B cell (primary cell): Measurements from ENCODE around the gene OR6J1. TPM values are rescaled to one million over a fixed set of nuclear protein-coding genes. Genes with fewer than 3 reads are reported as not detected.

Source experiments
- ATAC-seq: fragments of 200-7000 bp; cut with Tn5 transposase; one replicate; pipeline ENCODE4 v1.10.0; 2021; ENCODE audit warnings: low read depth, mild to moderate bottlenecking, moderate number of reproducible peaks, moderate library complexity
- CTCF ChIA-PET: fragments of 350-600 bp; sonication (Branson Sonifier 250); formaldehyde crosslinking; loops from one replicate; lab custom pipeline; 2021; ENCODE audit warnings: antibody characterized with exemption, inconsistent platforms; lab: Charles Lee
- POLR2A ChIA-PET: fragments of 350-600 bp; sonication (Branson Sonifier 250); formaldehyde crosslinking; loops from one replicate; lab custom pipeline; 2021; ENCODE audit warnings: antibody characterized with exemption; lab: Charles Lee
- DNase-seq: peaks from one replicate; pipeline ENCODE4 v3.0.0; 2013
- H2AFZ ChIP-seq: 2 replicates; pipeline ENCODE4 v1.6.1; 2012; ENCODE audit warnings: mild to moderate bottlenecking, low read depth, low read length; ENCODE audit not compliant: insufficient read depth, poor library complexity, severe bottlenecking
- H3K27ac ChIP-seq, 2 donors: 1 replicate in 1 of 2; 2 replicates in 1 of 2; pipeline ENCODE4 v1.5.1; 2012 to 2013; ENCODE audit warnings: low read length in 2 of 2, mild to moderate bottlenecking in 2 of 2, moderate library complexity in 1 of 2
- H3K27me3 ChIP-seq, 4 experiments: fragments of 200-600 bp in 1 of 4; sonication (generic) in 1 of 4; replicated peaks in 1 of 4; 1 replicate in 2 of 4; 2 replicates in 2 of 4; pipeline versions ENCODE4 v1.6.1 to v1.7.0; 2013 to 2016; ENCODE audit warnings: low read length in 3 of 4, mild to moderate bottlenecking in 2 of 4, mixed read lengths in 1 of 4, moderate library complexity in 1 of 4; ENCODE audit not compliant: insufficient read depth in 4 of 4, control insufficient read depth in 3 of 4; ENCODE audit errors: control extremely low read depth in 1 of 4
- H3K36me3 ChIP-seq, 2 experiments: replicated peaks in 1 of 2; 1 replicate in 1 of 2; 2 replicates in 1 of 2; pipeline versions ENCODE4 v1.6.1 to v1.7.1; 2013; ENCODE audit warnings: low read length in 1 of 2; ENCODE audit not compliant: insufficient read depth in 2 of 2, control insufficient read depth in 1 of 2; ENCODE audit errors: control extremely low read depth in 1 of 2, extremely low read depth in 1 of 2
- H3K4me1 ChIP-seq, 2 donors: fragments of 200-600 bp in 1 of 2; sonication (generic) in 1 of 2; 1 replicate in 1 of 2; 2 replicates in 1 of 2; pipeline versions ENCODE4 v1.5.1 to v1.6.1; 2013 to 2017; ENCODE audit warnings: low read length in 2 of 2; ENCODE audit not compliant: control insufficient read depth in 2 of 2, insufficient read depth in 2 of 2
- H3K4me2 ChIP-seq: replicated peaks from 2 replicates; pipeline ENCODE3; 2012; ENCODE audit warnings: mild to moderate bottlenecking, low read depth, low read length; ENCODE audit not compliant: poor library complexity, severe bottlenecking
- H3K4me3 ChIP-seq, 5 experiments: fragments of 200-600 bp in 1 of 5; sonication (generic) in 1 of 5; 1 replicate in 3 of 5; 2 replicates in 2 of 5; pipeline versions ENCODE4 v1.5.1 to v1.7.0; 2011 to 2016; ENCODE audit warnings: low read length in 4 of 5, mild to moderate bottlenecking in 4 of 5, low read depth in 2 of 5, control low read depth in 1 of 5, moderate library complexity in 1 of 5; ENCODE audit not compliant: insufficient read depth in 1 of 5; ENCODE audit errors: control extremely low read depth in 1 of 5, extremely low read depth in 1 of 5
- H3K79me2 ChIP-seq: fragments of 200-600 bp; sonication (generic); one replicate; pipeline ENCODE4 v1.6.0; 2016; ENCODE audit warnings: low read length; ENCODE audit not compliant: control insufficient read depth, insufficient read depth
- H3K9ac ChIP-seq: fragments of 200-600 bp; sonication (generic); 2 replicates; pipeline ENCODE4 v1.6.1; 2017; ENCODE audit warnings: mild to moderate bottlenecking, low read length, moderate library complexity
- H3K9me3 ChIP-seq, 3 donors: one replicate each; pipeline versions ENCODE4 v1.6.1 to v1.7.1; 2013; ENCODE audit warnings: low read length in 2 of 3; ENCODE audit not compliant: control insufficient read depth in 2 of 3, insufficient read depth in 1 of 3; ENCODE audit errors: control extremely low read depth in 1 of 3
- H4K20me1 ChIP-seq: 2 replicates; pipeline ENCODE4 v1.6.0; 2012; ENCODE audit warnings: mild to moderate bottlenecking, low read length; ENCODE audit not compliant: insufficient read depth, control insufficient read depth, poor library complexity, severe bottlenecking
- H3K27ac Mint-ChIP-seq: one replicate; pipeline ENCODE4 v1.8.0; 2021; ENCODE audit warnings: mixed read lengths
- H3K27me3 Mint-ChIP-seq: one replicate; pipeline ENCODE4 v1.8.0; 2021; ENCODE audit warnings: mixed read lengths
- H3K4me1 Mint-ChIP-seq: one replicate; pipeline ENCODE4 v1.8.0; 2021; ENCODE audit warnings: mixed read lengths
- H3K4me3 Mint-ChIP-seq: one replicate; pipeline ENCODE4 v1.8.0; 2021; ENCODE audit warnings: mixed read lengths
- H3K9me3 Mint-ChIP-seq: one replicate; pipeline ENCODE4 v1.8.0; 2022; ENCODE audit warnings: mixed read lengths; ENCODE audit not compliant: insufficient read depth
- CTCF ChIP-seq: fragments of 200-600 bp; IDR thresholded peaks from one replicate; pipeline ENCODE4 v1.8.0; 2022; ENCODE audit warnings: antibody characterized with exemption, mild to moderate bottlenecking
- EZH2 ChIP-seq: IDR thresholded peaks from 2 replicates; pipeline ENCODE4 v1.6.1; 2012; ENCODE audit warnings: borderline replicate concordance, low read depth, mild to moderate bottlenecking, moderate library complexity, low read length; ENCODE audit not compliant: insufficient read depth, poor library complexity, severe bottlenecking
- WGBS: methylation state at CpG from one replicate; pipeline ENCODE4 v1.1.5; 2013; ENCODE audit warnings: missing lambda C conversion rate; ENCODE audit not compliant: insufficient coverage; 5-methylcytosine and 5-hydroxymethylcytosine counted together
- intact Hi-C: fragments of 100-400 bp; cut with micrococcal nuclease; formaldehyde crosslinking; loops from one replicate; pipeline ENCODE4 v1.10.0; 2022
- polyA plus RNA-seq: library from polyadenylated mRNA; depleted of rRNA; stranded (reverse); fragments of >200 nt; gene quantifications from 2 replicates; pipeline ENCODE4 v1.2.3, GENCODE V29; 2012
- total RNA-seq, 2 donors: library from RNA; stranded (reverse); fragments of 120-200 nt in 1 of 2; gene quantifications; 1 replicate in 1 of 2; 2 replicates in 1 of 2; pipeline versions ENCODE4 v1.2.3 to v1.2.4, GENCODE V29; 2013 to 2022

OR6J1 gene
- total and polyA plus RNA-seq, 2 donors (not counting 1 experiment from before 2014, with no cell fraction given) = not detected

- CTCF ChIA-PET = interaction anchor here (0.5 to 5.3 kb wide), 12 partner anchors 8 to 397 kb away, joined by 3 to 28 read pairs (median 4); partner anchors contain the start of genes DAD1 and REM2
These were observed 46.4 kb downstream of the OR6J1 start for GRCh38 chr14:22597771-22598098.

More at GRCh38 chr14:22597771-22598098, 46.4 kb downstream of the OR6J1 start:
- peak overlapping the region; percentile 94 for H2AFZ ChIP-seq
- POLR2A ChIA-PET = interaction anchor here (0.7 to 1.8 kb wide), 4 partner anchors 9 to 1438 kb away, joined by 3 to 13 read pairs (median 3); partner anchors contain the start of genes ACIN1, C14orf119 and DAD1
- Mint-ChIP-seq H3K4me3 (peak overlapping the region; percentile 98), H3K27me3 (peaks cover 3% of the 10 kb centered on the region), H3K27ac (peak overlapping the region; percentile 96), H3K4me1 (peaks cover 28% of the 10 kb centered on the region), H3K9me3 (no peaks in the 10 kb centered on the region)
- intact Hi-C loops = loop anchor here (1.0 to 5.0 kb wide), 2 partner anchors 8 to 255 kb away; partner anchors contain the start of gene DAD1
- H3K27ac ChIP-seq = peak overlapping the region in 1 of 2 donors; percentile 76
- H3K9ac ChIP-seq = peak overlapping the region; percentile 92
- no peaks in the 10 kb centered on the region for H4K20me1 ChIP-seq
- H3K27me3 ChIP-seq = no peaks in the 10 kb centered on the region
- no peaks in the 10 kb centered on the region for H3K9me3 ChIP-seq
- peaks cover 15 to 22% of the 10 kb centered on the region in 2 donors for H3K4me1 ChIP-seq
- ATAC-seq (peak; percentile 18), DNase-seq (no peak)
- peaks cover 0 to 16% of the 10 kb centered on the region in 2 experiments for H3K36me3 ChIP-seq
- H3K79me2 ChIP-seq = peaks cover 18% of the 10 kb centered on the region
- WGBS = 5% methylated on average over 7 of the region's 9 CpGs
- peak overlapping the region; percentile 90 to 97 (median 92) for H3K4me3 ChIP-seq
- H3K4me2 ChIP-seq = peak overlapping the region; percentile 83
- TF ChIP-seq CTCF = no peak
- TF ChIP-seq EZH2 = no peak
